ENCODE data around the gene AOC3. TPM values are rescaled to one million over a fixed set of nuclear protein-coding genes. Genes with fewer than 3 reads are reported as not detected.

AOC3 gene
- total RNA-seq, 4 donors from 2014 or later: 120 to 591 (median 262) TPM

GRCh38 chr17:42865638-42866094 is 14.7 kb downstream of the AOC3 start:
- TF ChIP-seq CTCF (IDR thresholded peaks at IDR 0.05; ENCODE audit: low read depth): no peak

- no peak for TF ChIP-seq CTCF (IDR thresholded peaks at IDR 0.05; ENCODE audit: low read depth)
Observed at GRCh38 chr17:42866216-42866615, 15.2 kb downstream of the AOC3 start.

GRCh38 chr17:42866631-42867575 is 15.9 kb downstream of the AOC3 start:
- TF ChIP-seq CTCF (IDR thresholded peaks at IDR 0.05; ENCODE audit: low read depth): no peak

DNA sequence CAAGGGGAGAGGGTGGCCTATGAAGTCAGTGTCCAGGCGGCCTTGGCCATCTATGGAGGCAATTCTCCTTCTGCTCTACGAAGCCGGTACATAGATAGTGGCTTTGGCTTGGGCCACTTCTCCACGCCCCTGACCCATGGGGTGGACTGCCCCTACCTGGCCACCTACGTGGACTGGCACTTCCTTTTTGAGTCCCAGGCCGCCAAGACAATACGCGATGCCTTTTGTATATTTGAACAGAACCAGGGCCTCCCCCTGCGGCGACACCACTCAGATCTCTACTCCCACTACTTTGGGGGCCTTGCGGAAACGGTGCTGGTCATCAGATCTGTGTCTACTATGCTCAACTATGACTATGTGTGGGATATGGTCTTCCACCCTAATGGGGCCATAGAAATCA is 17.3 kb downstream of the AOC3 start:
- TF ChIP-seq CTCF (IDR thresholded peaks at IDR 0.05; ENCODE audit: low read depth): no peak

DNA sequence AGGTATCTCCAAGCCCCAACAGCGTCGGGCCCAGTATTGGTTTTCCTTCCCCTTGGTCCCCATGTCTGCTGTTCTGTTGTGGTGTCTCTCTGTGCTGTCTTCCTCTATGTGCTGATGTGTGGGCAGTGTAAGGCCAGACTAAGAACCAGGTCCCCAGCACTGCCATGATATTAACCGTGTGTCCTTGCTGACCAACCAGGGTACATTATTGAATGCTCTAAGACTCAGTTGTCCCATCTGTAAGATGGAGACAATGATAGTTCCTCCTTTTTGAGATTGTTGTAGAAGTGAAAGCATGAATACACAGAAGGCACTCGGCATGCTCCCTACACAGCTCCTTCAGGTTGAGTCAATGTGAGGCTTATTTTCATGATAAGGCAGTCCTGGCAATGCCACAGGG is 20.6 kb downstream of the AOC3 start:
- TF ChIP-seq CTCF (IDR thresholded peaks at IDR 0.05; ENCODE audit: low read depth): no peak

GRCh38 chr17:42872251-42872965 is 21.4 kb downstream of the AOC3 start:
- TF ChIP-seq CTCF (IDR thresholded peaks at IDR 0.05; ENCODE audit: low read depth): no peak

- no peak for TF ChIP-seq CTCF (IDR thresholded peaks at IDR 0.05; ENCODE audit: low read depth)
Observed at GRCh38 chr17:42873315-42873714, 22.3 kb downstream of the AOC3 start.

Measured in subcutaneous adipose tissue (tissue), 4 donors.